H9 (cell line): ENCODE results near the gene CA9. TPM values are rescaled to one million over a fixed set of nuclear protein-coding genes. Genes with fewer than 3 reads are reported as not detected.

Experiments
- DNase-seq: peaks from one replicate; pipeline ENCODE4 v3.0.0-alpha.2; 2017
- H2AFZ ChIP-seq: one replicate; pipeline ENCODE4 v1.6.1; 2013; ENCODE audit warnings: mild to moderate bottlenecking, low read length, control low read depth, moderate library complexity
- H2AK5ac ChIP-seq: 2 replicates; pipeline ENCODE4 v1.6.1; 2013; ENCODE audit warnings: low read length, control low read depth, mixed read lengths; ENCODE audit not compliant: insufficient read length
- H2BK120ac ChIP-seq: one replicate; pipeline ENCODE4 v1.6.1; 2013; ENCODE audit warnings: low read depth, mild to moderate bottlenecking, low read length, control low read depth, inconsistent platforms; ENCODE audit not compliant: poor library complexity, severe bottlenecking
- H2BK12ac ChIP-seq: 2 replicates; pipeline ENCODE4 v1.6.1; 2013; ENCODE audit warnings: low read length, control low read depth, mixed read lengths, low read depth; ENCODE audit not compliant: insufficient read length
- H2BK15ac ChIP-seq: 2 replicates; pipeline ENCODE4 v1.6.1; 2013; ENCODE audit warnings: low read depth, low read length, control low read depth
- H2BK20ac ChIP-seq: one replicate; pipeline ENCODE4 v1.6.1; 2013; ENCODE audit warnings: low read depth, mild to moderate bottlenecking, low read length, control low read depth, inconsistent platforms; ENCODE audit not compliant: poor library complexity, severe bottlenecking
- H2BK5ac ChIP-seq: 2 replicates; pipeline ENCODE4 v1.6.1; 2013; ENCODE audit warnings: low read length, control low read depth, mixed read lengths; ENCODE audit not compliant: insufficient read length
- H3K14ac ChIP-seq: 2 replicates; pipeline ENCODE4 v1.6.1; 2013; ENCODE audit warnings: low read length, control low read depth; ENCODE audit not compliant: insufficient read depth
- H3K18ac ChIP-seq: 2 replicates; pipeline ENCODE4 v1.6.1; 2013; ENCODE audit warnings: low read depth, mild to moderate bottlenecking, mixed read lengths, low read length, control low read depth; ENCODE audit not compliant: insufficient read length
- H3K23ac ChIP-seq: 2 replicates; pipeline ENCODE4 v1.6.1; 2013; ENCODE audit warnings: low read length, control low read depth, mixed read lengths, low read depth; ENCODE audit not compliant: insufficient read length
- H3K23me2 ChIP-seq: 2 replicates; pipeline ENCODE4 v1.6.1; 2013; ENCODE audit warnings: low read depth, mild to moderate bottlenecking, mixed read lengths, low read length, control low read depth; ENCODE audit not compliant: insufficient read length, poor library complexity, severe bottlenecking
- H3K27ac ChIP-seq: 2 replicates; pipeline ENCODE4 v1.5.1; 2013; ENCODE audit warnings: low read length, control low read depth, mixed read lengths, low read depth; ENCODE audit not compliant: insufficient read length
- H3K27me3 ChIP-seq: 2 replicates; pipeline ENCODE4 v1.6.1; 2013; ENCODE audit warnings: low read length, control low read depth, inconsistent platforms; ENCODE audit not compliant: insufficient read depth
- H3K4ac ChIP-seq: 2 replicates; pipeline ENCODE4 v1.6.1; 2013; ENCODE audit warnings: low read depth, mild to moderate bottlenecking, control low read depth, inconsistent platforms, low read length, moderate library complexity
- H3K4me1 ChIP-seq: 2 replicates; pipeline ENCODE4 v1.6.1; 2013; ENCODE audit warnings: low read length, control low read depth, inconsistent platforms; ENCODE audit not compliant: insufficient read depth
- H3K4me2 ChIP-seq: 2 replicates; pipeline ENCODE4 v1.6.1; 2013; ENCODE audit warnings: low read length, control low read depth, mixed read lengths; ENCODE audit not compliant: insufficient read length, insufficient read depth
- H3K56ac ChIP-seq: 2 replicates; pipeline ENCODE4 v1.6.1; 2013; ENCODE audit warnings: low read depth, mild to moderate bottlenecking, mixed read lengths, low read length, control low read depth; ENCODE audit not compliant: insufficient read length
- H3K79me1 ChIP-seq: 2 replicates; pipeline ENCODE4 v1.6.1; 2013; ENCODE audit warnings: low read depth, mild to moderate bottlenecking, moderate library complexity, low read length, control low read depth, inconsistent platforms; ENCODE audit not compliant: insufficient read depth, poor library complexity, severe bottlenecking
- H3K79me2 ChIP-seq: 2 replicates; pipeline ENCODE4 v1.6.1; 2013; ENCODE audit warnings: low read length, control low read depth, inconsistent platforms; ENCODE audit not compliant: insufficient read depth
- H3K9ac ChIP-seq: 2 replicates; pipeline ENCODE4 v1.6.1; 2013; ENCODE audit warnings: low read length, control low read depth, mixed read lengths; ENCODE audit not compliant: insufficient read length; ENCODE audit errors: extremely low read depth
- H3K9me3 ChIP-seq: one replicate; pipeline ENCODE4 v1.6.1; 2013; ENCODE audit warnings: low read depth, low read length, inconsistent platforms; ENCODE audit not compliant: control insufficient read depth
- H3T11ph ChIP-seq: one replicate; pipeline ENCODE4 v1.6.1; 2013; ENCODE audit warnings: mild to moderate bottlenecking, low read length, control low read depth, inconsistent platforms
- H4K20me1 ChIP-seq: one replicate; pipeline ENCODE4 v1.6.1; 2013; ENCODE audit not compliant: control insufficient read depth, insufficient read length, insufficient read depth
- H4K5ac ChIP-seq: 2 replicates; pipeline ENCODE4 v1.6.1; 2013; ENCODE audit warnings: low read depth, mild to moderate bottlenecking, mixed read lengths, low read length, control low read depth; ENCODE audit not compliant: insufficient read length
- H4K8ac ChIP-seq: replicated peaks from 2 replicates; pipeline ENCODE4 v1.6.1; 2013; ENCODE audit warnings: low read length, control low read depth, mixed read lengths, low read depth; ENCODE audit not compliant: insufficient read length
- H4K91ac ChIP-seq: 2 replicates; pipeline ENCODE4 v1.6.1; 2013; ENCODE audit warnings: low read depth, mild to moderate bottlenecking, moderate library complexity, mixed read lengths, low read length, control low read depth; ENCODE audit not compliant: insufficient read length
- H3K27ac Mint-ChIP-seq, 3 experiments: 2 replicates in 2 of 3; 3 replicates in 1 of 3; pipeline ENCODE4 v1.8.0; 2020 to 2021; ENCODE audit warnings: mixed read lengths in 3 of 3, mild to moderate bottlenecking in 1 of 3, moderate library complexity in 1 of 3
- H3K27me3 Mint-ChIP-seq: 2 replicates; pipeline ENCODE4 v1.8.0; 2021; ENCODE audit warnings: low read depth, mild to moderate bottlenecking, moderate library complexity, mixed read lengths
- H3K36me3 Mint-ChIP-seq, 3 experiments: 2 replicates in 2 of 3; 3 replicates in 1 of 3; pipeline ENCODE4 v1.8.0; 2020 to 2021; ENCODE audit warnings: low read depth in 3 of 3, mixed read lengths in 3 of 3; ENCODE audit not compliant: insufficient read depth in 1 of 3
- H3K4me1 Mint-ChIP-seq, 2 experiments: 2 replicates each; pipeline ENCODE4 v1.8.0; 2020; ENCODE audit warnings: mixed read lengths in 2 of 2
- H3K4me3 Mint-ChIP-seq, 2 experiments: 2 replicates in 1 of 2; 3 replicates in 1 of 2; pipeline ENCODE4 v1.8.0; 2020 to 2021; ENCODE audit warnings: mild to moderate bottlenecking in 2 of 2, mixed read lengths in 2 of 2, moderate library complexity in 1 of 2
- H3K9me3 Mint-ChIP-seq, 2 experiments: 2 replicates in 1 of 2; 3 replicates in 1 of 2; pipeline ENCODE4 v1.8.0; 2020; ENCODE audit warnings: mild to moderate bottlenecking in 2 of 2, mixed read lengths in 2 of 2, moderate library complexity in 1 of 2
- WGBS: extraction: QIAGEN DNeasy Blood & Tissue Kit; methylation state at CpG from one replicate; pipeline ENCODE4 v1.1.7; 2013; ENCODE audit warnings: missing lambda C conversion rate, low lambda C conversion rate, mixed read lengths; ENCODE audit not compliant: insufficient read length; ENCODE audit errors: extremely low coverage; 5-methylcytosine and 5-hydroxymethylcytosine counted together
- total RNA-seq: library from RNA; stranded (reverse); gene quantifications from 2 replicates; pipeline ENCODE4 v1.2.1, GENCODE V29; 2021
- TF ChIP-seq, protein P1 (sequence below): fragments of 200-600 bp; sonication (generic); conservative IDR thresholded peaks from 3 replicates; pipeline ENCODE4 v1.8.0; 2021; ENCODE audit warnings: antibody characterized with exemption, mild to moderate bottlenecking

The CA9 gene
- total RNA-seq, 1 experiment from 2014 or later = 0.94 TPM

DNA sequence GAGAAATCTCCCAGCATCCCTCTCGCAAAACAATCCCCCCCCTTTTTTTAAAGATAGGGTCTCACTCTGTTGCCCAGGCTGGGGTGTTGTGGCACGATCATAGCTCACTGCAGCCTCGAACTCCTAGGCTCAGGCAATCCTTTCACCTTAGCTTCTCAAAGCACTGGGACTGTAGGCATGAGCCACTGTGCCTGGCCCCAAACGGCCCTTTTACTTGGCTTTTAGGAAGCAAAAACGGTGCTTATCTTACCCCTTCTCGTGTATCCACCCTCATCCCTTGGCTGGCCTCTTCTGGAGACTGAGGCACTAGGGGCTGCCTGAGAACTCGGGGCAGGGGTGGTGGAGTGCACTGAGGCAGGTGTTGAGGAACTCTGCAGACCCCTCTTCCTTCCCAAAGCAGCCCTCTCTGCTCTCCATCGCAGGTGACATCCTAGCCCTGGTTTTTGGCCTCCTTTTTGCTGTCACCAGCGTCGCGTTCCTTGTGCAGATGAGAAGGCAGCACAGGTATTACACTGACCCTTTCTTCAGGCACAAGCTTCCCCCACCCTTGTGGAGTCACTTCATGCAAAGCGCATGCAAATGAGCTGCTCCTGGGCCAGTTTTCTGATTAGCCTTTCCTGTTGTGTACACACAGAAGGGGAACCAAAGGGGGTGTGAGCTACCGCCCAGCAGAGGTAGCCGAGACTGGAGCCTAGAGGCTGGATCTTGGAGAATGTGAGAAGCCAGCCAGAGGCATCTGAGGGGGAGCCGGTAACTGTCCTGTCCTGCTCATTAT is 6.8 kb downstream of the CA9 start:
- Histone ChIP-seq H3K56ac (no peak overlapping the region), H3K23me2 (no peaks in the 10 kb centered on the region), H2BK12ac (no peak overlapping the region), H4K8ac (no peak overlapping the region), H4K91ac (no peak overlapping the region), H2AFZ (no peak overlapping the region), H2BK20ac (no peak overlapping the region), H3T11ph (no peak overlapping the region), H4K20me1 (no peaks in the 10 kb centered on the region), H4K5ac (no peak overlapping the region), H3K4me1 (no peaks in the 10 kb centered on the region; the same call in none of the 2 replicates), H2BK120ac (no peak overlapping the region), H3K4me2 (peak overlapping the region; percentile 27), H3K79me2 (no peaks in the 10 kb centered on the region), H3K23ac (no peak overlapping the region), H2AK5ac (no peak overlapping the region), H3K18ac (no peak overlapping the region), H3K9ac (no peak overlapping the region), H3K27ac (no peak overlapping the region), H3K9me3 (no peaks in the 10 kb centered on the region), H3K79me1 (no peaks in the 10 kb centered on the region), H2BK5ac (no peak overlapping the region), H3K14ac (peak overlapping the region; percentile 66; the same call in 1 of the 2 replicates), H3K4ac (no peak overlapping the region), H2BK15ac (no peak overlapping the region), H3K27me3 (no peaks in the 10 kb centered on the region; the same call in 1 of the 2 replicates)
- Mint-ChIP-seq H3K27ac (peak overlapping the region in 1 of 3 experiments; percentile 46; a peak in 2 of 7 replicates), H3K4me1 (peaks cover 22 to 28% of the 10 kb centered on the region in 2 experiments), H3K4me3 (peak overlapping the region in 1 of 2 experiments; percentile 33; a peak in 1 of 5 replicates), H3K9me3 (no peaks in the 10 kb centered on the region), H3K27me3 (peaks cover 16% of the 10 kb centered on the region), H3K36me3 (peaks cover 29 to 38% (median 38%) of the 10 kb centered on the region in 3 experiments; a peak in 6 of 7 replicates)
- no CpG with 5 or more reads among the region's 15 CpGs for WGBS
- peak; percentile 79 for DNase-seq
- TF ChIP-seq, protein P1, sequence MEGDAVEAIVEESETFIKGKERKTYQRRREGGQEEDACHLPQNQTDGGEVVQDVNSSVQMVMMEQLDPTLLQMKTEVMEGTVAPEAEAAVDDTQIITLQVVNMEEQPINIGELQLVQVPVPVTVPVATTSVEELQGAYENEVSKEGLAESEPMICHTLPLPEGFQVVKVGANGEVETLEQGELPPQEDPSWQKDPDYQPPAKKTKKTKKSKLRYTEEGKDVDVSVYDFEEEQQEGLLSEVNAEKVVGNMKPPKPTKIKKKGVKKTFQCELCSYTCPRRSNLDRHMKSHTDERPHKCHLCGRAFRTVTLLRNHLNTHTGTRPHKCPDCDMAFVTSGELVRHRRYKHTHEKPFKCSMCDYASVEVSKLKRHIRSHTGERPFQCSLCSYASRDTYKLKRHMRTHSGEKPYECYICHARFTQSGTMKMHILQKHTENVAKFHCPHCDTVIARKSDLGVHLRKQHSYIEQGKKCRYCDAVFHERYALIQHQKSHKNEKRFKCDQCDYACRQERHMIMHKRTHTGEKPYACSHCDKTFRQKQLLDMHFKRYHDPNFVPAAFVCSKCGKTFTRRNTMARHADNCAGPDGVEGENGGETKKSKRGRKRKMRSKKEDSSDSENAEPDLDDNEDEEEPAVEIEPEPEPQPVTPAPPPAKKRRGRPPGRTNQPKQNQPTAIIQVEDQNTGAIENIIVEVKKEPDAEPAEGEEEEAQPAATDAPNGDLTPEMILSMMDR = no peak
